Measurements from ENCODE around the gene SIRPA. TPM values are rescaled to one million over a fixed set of nuclear protein-coding genes. Genes with fewer than 3 reads are reported as not detected.
A peak's percentile ranks its signal among the peaks of the same experiment; 100 is the strongest.

SIRPA gene
- total and polyA plus RNA-seq, 10 of the 15 experiments (the other 5 are each of a cell fraction or from before 2014, with no cell fraction given), result 1.7 to 13.2 (median 5.0) TPM

DNA sequence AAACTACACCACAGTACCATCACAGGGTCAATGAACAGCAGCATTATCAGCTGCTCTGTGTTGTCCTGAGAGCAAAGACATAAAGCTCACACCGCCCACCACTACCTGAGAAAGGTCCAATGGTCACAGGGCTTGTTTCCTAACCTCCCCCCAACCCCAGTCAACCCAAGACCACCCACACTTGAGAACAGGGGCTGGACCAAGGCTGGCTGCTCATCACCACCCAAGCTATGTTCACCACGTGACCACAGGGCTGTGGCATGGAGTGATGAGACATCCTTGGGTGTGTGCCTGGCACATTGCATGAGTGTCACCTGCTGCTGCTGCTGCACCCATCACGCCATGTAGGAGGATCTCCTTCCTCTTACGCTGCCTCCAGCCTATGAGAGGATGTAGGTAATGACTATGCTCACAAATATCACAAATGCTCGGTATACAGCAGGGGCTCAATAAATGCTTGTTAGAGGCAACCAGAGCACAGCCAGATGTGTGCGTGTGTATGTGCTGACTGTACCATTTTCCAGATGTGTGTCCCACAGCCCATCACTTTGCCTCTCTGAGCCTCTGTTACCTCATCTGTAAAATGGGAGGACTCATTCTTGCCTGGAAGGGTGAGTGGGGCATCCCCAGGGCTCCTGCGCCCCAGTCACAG is 23.3 kb upstream of the SIRPA start:
- CTCF ChIA-PET, result interaction anchor here (1.3 to 4.1 kb wide), 4 partner anchors 67 to 95 kb away, joined by 3 to 27 read pairs (median 6); no protein-coding TSS in a partner anchor
- no peaks in the 10 kb centered on the region for H3K27me3 ChIP-seq (replicated peaks in 1 of 2; ENCODE audit: control insufficient read depth in 2 of 2, insufficient read depth in 2 of 2, low read length in 1 of 2)
- peaks cover 21% of the 10 kb centered on the region for H3K4me1 ChIP-seq (ENCODE audit: control insufficient read depth, insufficient read depth, low read length)
- H2AFZ ChIP-seq (ENCODE audit: control insufficient read depth, low read depth, low read length), result no peak overlapping the region
- BruUV-seq (replicated peaks), result no TSS peak
- POLR2A ChIA-PET, result no interaction called here
- no peak overlapping the region for H3K9ac ChIP-seq (ENCODE audit: control insufficient read depth, insufficient read depth, low read length)
- no peak overlapping the region for H3K4me3 ChIP-seq
- SMC1A ChIA-PET (ENCODE audit: uncharacterized antibody, unreplicated experiment), result interaction anchor here (0.7 to 3.7 kb wide), 13 partner anchors 19 to 93 kb away, joined by 3 to 19 read pairs (median 4); no protein-coding TSS in a partner anchor
- RAD21 ChIA-PET (ENCODE audit: unreplicated experiment), result interaction anchor here (1.0 to 3.8 kb wide), 5 partner anchors 21 to 70 kb away, joined by 3 to 25 read pairs (median 8); no protein-coding TSS in a partner anchor
- ATAC-seq (peak; percentile 66), DNase-seq (ENCODE audit: low read depth, low spot score) (peak; percentile 43), FAIRE-seq (no peak)
- no peaks in the 10 kb centered on the region for H3K36me3 ChIP-seq (ENCODE audit: control insufficient read depth in 2 of 2, insufficient read depth in 2 of 2, low read length in 1 of 2)
- H3K27ac ChIP-seq (ENCODE audit: control insufficient read depth, insufficient read depth), result no peak overlapping the region; the same call in 1 of the 2 replicates
- intact Hi-C loops (cut with micrococcal nuclease; ENCODE audit: unreplicated experiment) (loop anchor here (2.0 kb wide), 2 partner anchors 21 to 69 kb away; no protein-coding TSS in a partner anchor), in situ Hi-C loops (cut with MboI) (no loop called here)
- no peaks in the 10 kb centered on the region for H3K79me2 ChIP-seq (ENCODE audit: control insufficient read depth, insufficient read depth, low read length)
- H3K4me2 ChIP-seq (ENCODE audit: control insufficient read depth, insufficient read depth), result peak overlapping the region; percentile 81; the same call in 1 of the 2 replicates
- H3K9me3 ChIP-seq (replicated peaks; ENCODE audit: control insufficient read depth, insufficient read depth, low read length), result no peaks in the 10 kb centered on the region
- 41% methylated on average over 7 of the region's 7 CpGs for WGBS (ENCODE audit: insufficient coverage, insufficient replicate concordance, low lambda C conversion rate, missing lambda C conversion rate)
- no peaks in the 10 kb centered on the region for H4K20me1 ChIP-seq (ENCODE audit: control insufficient read depth, insufficient read depth)
- TF ChIP-seq ATF7 (IDR thresholded peaks at IDR 0.05; ENCODE audit: low read depth) (no peak), FOS (IDR thresholded peaks at IDR 0.05; ENCODE audit: borderline replicate concordance, extremely low read depth, insufficient read length) (no peak), ETV6 (conservative IDR thresholded peaks at IDR 0.05 in 1 of 2, IDR thresholded peaks at IDR 0.05 in 1 of 2; ENCODE audit: borderline replicate concordance in 1 of 2, low read depth in 1 of 2) (no peak), MTA3 (IDR thresholded peaks at IDR 0.05; ENCODE audit: borderline replicate concordance, low read length) (no peak), SREBF1 (IDR thresholded peaks at IDR 0.05; ENCODE audit: low read length) (no peak), FOXM1 (IDR thresholded peaks at IDR 0.05; ENCODE audit: low read depth, low read length) (no peak), EZH2 (IDR thresholded peaks at IDR 0.05; ENCODE audit: borderline replicate concordance, control insufficient read depth, low read depth, low read length) (no peak), RAD51 (IDR thresholded peaks at IDR 0.05) (peak; percentile 91), MYB (IDR thresholded peaks at IDR 0.05; ENCODE audit: borderline replicate concordance, low read depth, low read length) (no peak), EGR1 (IDR thresholded peaks at IDR 0.05; ENCODE audit: borderline replicate concordance in 1 of 2, low read depth in 2 of 2, low read length in 2 of 2) (0 out of 3 replicates have a peak, but pooled peaks of 1 of the 2 experiments have one; percentile 13), SMARCA5 (IDR thresholded peaks at IDR 0.05) (no peak), POLR2A (IDR thresholded peaks at IDR 0.05; ENCODE audit: low read depth, low read length) (no peak), NFIC (IDR thresholded peaks at IDR 0.05; ENCODE audit: low read depth, low read length) (no peak), RAD21 (IDR thresholded peaks at IDR 0.05; ENCODE audit: insufficient read depth, low read depth, low read length) (no peak), PAX5 (IDR thresholded peaks at IDR 0.05; ENCODE audit: borderline replicate concordance, low read depth, low read length) (peak; percentile 55; the same call in 1 of the 2 replicates), ZZZ3 (IDR thresholded peaks at IDR 0.05; ENCODE audit: control insufficient read depth, insufficient read length, low read depth) (no peak), CREM (IDR thresholded peaks at IDR 0.05; ENCODE audit: low read depth) (0 out of 2 replicates have a peak, but pooled peaks have one; percentile 8), YY1 (IDR thresholded peaks at IDR 0.05; ENCODE audit: low read depth, low read length) (peak; percentile 31; the same call in 1 of the 2 replicates)
- TF ChIP-seq, protein P1, sequence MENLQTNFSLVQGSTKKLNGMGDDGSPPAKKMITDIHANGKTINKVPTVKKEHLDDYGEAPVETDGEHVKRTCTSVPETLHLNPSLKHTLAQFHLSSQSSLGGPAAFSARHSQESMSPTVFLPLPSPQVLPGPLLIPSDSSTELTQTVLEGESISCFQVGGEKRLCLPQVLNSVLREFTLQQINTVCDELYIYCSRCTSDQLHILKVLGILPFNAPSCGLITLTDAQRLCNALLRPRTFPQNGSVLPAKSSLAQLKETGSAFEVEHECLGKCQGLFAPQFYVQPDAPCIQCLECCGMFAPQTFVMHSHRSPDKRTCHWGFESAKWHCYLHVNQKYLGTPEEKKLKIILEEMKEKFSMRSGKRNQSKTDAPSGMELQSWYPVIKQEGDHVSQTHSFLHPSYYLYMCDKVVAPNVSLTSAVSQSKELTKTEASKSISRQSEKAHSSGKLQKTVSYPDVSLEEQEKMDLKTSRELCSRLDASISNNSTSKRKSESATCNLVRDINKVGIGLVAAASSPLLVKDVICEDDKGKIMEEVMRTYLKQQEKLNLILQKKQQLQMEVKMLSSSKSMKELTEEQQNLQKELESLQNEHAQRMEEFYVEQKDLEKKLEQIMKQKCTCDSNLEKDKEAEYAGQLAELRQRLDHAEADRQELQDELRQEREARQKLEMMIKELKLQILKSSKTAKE (IDR thresholded peaks at IDR 0.05; ENCODE audit: low read depth, poor library complexity, severe bottlenecking), result no peak

All from GM12878 (cell line).